ENCODE measurements around the gene TUBA4A. TPM values are rescaled to one million over a fixed set of nuclear protein-coding genes. Genes with fewer than 3 reads are reported as not detected.
"Not testable (repeated sequence)": the region's sequence is repeated elsewhere in the genome, so short reads cannot be mapped to it uniquely, and the experiment has no call there.

The TUBA4A gene
- total RNA-seq, 1 donor from 2014 or later, result 128 TPM

DNA sequence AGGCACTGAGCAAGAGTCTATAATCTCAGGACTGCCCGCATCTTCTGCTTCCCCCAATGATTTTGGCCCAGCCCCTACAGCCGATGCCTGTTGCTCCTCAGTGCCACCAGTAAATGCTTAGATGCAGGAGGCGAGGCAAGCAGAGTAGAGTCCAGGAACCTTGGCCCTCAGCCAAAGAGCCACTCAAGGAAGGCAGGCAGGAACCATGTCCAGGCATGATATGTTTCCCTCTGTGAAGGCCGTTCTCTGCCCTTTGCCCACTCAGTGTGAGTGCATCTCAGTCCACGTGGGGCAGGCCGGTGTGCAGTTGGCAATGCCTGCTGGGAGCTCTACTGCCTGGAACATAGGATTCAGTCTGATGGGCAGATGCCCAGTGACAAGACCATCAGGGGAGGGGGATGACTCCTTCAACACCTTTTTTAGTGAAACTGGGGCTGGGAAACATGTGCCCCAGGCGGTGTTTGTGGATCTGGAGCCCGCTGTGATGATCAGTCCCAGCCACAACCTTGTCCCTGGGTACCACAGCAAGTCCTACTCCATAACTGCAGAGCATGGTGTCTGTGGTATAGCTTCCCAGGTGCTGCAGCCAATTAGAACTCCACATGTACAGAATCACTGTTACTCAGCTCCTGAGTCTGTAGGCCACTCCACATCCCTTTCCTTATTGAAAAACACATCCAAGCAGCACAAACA is 15.8 kb upstream of the TUBA4A start:
- DNase-seq (ENCODE audit: low read depth), result no peak

DNA sequence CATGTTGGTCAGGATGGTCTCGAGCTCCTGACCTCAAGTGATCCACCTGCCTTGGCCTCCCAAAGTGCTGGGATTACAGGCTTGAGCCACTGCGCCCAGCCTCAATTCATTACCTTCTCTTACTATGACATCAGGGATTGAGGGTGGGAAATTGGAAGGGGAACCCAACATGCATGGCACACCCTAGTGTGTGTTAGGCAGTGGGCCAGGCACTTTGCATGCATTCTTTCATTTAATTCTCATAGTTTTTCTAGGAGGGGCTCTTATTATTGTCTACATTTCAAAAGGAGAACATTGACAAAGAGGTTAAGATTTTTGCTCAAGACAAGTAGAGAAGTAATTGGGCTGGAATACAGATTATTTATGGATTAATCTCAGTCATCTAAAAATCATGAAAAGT is 14.6 kb upstream of the TUBA4A start:
- DNase-seq (ENCODE audit: low read depth), result no peak

DNA sequence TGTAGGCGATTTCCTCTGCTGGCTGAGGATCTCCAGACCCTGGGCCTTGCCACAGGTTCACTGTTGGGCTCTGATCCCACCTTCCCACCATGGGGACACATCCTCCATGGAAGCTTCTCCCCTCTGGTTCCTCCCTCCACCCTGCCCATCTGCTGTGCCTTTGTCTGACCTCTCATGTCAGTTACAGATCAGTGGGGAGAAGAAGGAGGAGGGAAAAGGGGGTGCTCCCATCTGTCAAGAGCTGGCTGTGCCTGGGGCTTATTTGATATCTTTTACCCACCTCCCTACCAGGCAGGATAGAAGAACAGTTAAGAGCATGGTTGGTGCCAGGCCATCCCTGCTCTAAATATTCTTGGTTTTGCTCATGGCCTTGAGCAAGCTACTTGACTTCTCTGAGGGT is 13.2 kb upstream of the TUBA4A start:
- no peak for DNase-seq (ENCODE audit: low read depth)

DNA sequence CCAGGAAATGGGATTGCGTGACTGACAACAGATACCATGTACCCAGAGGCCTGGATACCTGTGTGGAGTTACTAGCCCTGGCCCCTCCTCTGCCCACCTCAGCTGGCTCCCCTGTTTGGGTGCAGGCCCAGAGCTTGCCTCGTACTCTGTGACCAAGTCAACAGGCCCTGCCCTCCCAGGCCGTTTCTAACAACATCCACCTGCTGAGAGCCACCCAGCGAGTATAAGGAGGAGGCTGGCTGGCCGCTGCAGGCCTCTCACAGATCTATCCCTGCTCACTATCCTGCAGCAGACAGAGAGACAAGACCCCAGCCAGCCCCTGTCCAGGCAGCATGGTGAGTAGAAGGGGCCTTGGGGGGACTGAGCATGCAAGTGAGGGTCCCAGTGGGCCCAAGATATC is 12.5 kb upstream of the TUBA4A start:
- no peak for DNase-seq (ENCODE audit: low read depth)

DNA sequence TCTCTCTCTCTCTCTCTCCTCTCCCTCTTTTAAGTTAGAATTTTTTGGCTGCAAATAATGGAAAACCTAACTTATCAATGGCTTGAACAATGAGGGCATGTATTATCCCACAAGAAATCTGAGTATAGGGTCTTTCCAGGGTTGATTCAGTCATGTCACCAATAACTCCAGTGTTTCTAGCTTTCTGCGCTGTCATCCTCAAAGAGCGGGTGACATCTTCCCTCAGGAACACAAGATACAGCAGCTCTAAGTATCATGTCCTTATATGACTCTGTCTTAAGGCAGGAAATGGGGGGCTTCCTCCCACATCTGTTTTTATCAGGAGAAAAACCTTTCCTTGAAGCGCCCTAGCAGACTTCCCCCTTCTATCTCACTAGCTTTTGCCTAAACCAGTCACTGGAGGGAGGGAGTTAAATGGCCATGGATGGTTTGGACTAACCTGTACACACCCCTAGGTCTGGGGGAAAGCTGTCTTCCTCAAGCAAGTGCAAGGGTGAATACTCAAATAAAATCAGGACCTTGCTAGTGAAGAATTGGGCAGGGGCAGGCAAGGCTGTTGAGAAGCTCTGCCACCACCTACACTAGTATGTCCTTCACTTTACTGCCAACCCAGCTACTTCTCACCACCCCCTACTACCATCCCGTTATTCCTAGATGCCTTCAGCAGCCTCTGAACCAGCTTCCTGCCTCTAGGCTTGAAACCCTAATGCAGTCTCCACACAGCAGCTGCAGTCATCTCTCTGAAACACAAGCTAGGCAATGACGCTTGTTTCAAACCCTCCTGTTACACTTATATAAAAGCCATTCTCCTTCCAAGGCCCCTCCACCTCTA is 7.5 kb upstream of the TUBA4A start:
- DNase-seq (ENCODE audit: low read depth), result peak; percentile 46

DNA sequence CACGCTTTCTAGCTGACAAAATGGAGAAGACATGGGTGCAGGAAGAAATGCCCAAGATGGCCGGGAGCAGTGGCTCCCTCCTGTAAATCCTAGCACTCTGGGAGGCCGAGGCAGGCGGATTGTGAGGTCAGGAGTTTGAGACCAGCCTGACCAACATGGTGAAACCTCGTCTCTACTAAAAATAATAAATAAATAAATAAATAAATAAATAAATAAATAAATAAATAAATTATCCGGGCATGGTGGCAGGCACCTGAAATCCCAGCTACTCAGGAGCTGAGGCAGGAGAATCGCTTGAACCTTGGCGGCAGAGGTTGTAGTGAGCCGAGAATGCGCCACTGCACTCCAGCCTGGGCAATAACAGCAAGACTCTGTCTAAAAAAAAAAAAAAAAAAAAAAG is 5.2 kb upstream of the TUBA4A start:
- not testable (repeated sequence) for DNase-seq (ENCODE audit: low read depth)

DNA sequence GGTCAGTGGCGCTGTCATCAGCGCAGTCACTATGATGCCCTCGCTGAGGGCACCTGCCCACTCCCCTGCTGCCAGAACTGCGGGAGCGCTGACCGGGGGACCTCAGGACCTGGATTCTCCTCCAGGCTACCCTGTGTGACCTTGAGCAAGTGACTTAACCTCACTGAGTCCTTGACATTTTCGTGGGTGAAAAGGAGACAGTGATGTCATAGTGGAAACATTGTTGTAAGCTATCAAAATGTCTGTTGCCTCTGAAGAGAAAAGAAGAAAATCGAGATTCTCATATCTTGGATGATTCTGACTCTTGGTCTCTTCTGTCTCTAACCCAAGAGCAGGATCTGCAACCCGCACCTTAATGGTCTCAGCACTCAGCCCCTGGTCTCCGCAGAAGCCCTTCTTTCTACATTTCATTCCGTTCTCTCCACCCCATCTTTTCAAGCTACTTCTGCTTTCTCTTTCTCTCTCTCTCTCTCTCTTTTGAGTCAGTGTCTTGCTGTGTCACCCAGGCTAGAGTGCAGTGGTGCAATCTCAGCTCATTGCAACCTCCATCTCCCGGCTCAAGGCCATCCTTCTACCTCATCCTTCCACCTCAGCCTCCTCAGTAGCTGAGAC is 978 bp upstream of the TUBA4A start:
- DNase-seq (ENCODE audit: low read depth), result no peak

DNA sequence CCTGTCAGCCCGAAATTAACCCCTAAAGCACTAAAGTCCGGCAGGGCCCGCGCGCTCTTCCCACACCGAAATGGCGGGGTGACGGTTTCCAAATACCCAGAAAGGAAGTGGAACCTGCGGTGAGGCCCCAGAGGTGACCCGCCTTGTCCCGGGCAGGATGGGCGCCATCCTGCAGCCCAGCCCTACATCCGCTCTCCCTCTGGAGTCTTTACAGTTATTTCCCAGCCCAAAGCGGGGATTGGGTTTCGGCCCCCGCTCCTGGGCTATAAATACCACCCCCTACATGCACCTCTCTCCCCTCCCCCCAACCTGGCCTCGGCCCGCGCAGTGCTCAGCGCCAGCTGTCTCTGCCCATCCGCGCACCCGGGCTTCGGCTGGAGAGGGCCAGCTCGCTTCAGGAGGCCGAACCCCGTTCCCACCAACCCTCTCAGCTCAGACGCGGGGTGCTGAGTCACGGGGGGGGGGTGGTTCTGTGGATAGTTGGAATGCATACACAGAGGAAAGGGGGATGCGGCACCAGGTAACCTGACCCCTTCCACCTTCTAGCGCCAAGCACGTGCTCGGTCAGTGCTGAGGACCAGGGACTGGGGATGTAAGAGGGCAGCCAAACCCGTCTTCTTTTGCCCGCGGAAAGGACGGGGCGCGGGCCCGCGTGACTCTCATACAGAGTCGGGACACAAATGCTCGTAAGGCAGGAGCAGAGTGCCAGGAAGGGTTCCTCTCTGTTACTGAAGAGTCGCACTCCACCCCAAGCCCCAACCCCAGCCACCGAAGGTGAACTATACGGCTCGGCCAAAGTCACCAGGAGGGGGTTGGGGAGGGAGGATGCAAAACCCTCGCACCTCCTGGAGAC is 592 bp downstream of the TUBA4A start, which contains the start of gene TUBA4B:
Gene TUBA4B, plus strand, starts transcription at position 344 of the 853 bp plus-strand sequence. Its CDS starts 165 bp downstream, at position 509.
- peak; percentile 90 for DNase-seq (ENCODE audit: low read depth)

DNA sequence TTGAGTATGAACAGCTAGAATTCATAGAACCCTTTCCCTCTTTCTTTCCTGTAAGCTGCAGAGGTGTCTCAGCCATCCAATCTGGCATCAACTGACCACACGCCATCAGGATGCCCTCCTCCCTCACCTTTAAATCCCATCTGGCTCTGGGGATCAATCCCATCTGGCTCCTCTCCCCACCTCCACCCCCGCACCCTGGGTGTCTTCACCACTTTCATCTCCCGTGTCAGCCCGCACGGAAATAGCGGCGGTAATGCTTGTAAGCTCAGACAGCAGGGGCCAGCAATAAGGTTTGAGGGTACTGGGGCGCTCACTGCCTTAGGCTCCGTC is 1.2 kb downstream of the TUBA4A start:
- no peak for DNase-seq (ENCODE audit: low read depth)

DNA sequence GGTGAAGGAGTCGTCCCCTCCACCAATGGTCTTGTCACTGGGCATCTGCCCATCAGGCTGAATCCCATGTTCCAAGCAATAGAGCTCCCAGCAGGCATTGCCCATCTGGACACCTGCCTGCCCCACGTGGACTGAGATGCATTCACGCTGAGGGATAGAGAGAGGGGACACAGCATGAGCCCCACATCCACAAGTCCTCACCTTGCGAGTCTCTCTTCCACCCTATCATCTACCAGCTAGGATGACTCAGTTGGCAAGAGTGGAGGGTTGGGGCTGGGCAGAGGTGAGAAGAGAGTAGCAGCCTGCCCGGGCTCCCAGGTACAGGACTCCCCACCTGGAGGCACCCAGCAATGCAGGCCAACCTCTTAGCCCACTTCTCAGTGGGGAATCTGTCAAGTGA is 1.6 kb downstream of the TUBA4A start:
- DNase-seq (ENCODE audit: low read depth), result no peak

DNA sequence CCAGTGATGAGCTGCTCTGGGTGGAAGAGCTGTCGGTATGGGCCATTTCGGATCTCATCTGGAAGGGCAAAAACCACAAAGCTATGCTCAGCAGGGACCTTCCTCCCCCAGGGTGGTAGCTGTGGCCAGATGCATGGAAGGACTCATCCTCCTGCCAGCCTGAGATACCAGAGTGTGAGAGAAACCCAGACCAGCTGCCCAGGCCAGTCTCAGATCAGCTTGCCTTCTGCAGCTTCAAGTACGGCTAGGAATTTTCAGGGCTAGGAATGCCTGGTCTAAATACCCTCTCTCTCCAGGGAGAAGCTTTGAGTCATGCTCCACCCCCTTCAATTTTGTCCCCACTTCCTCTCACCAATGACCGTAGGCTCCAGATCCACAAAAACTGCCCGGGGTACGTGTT is 2.1 kb downstream of the TUBA4A start:
- DNase-seq (ENCODE audit: low read depth), result peak; percentile 97

DNA sequence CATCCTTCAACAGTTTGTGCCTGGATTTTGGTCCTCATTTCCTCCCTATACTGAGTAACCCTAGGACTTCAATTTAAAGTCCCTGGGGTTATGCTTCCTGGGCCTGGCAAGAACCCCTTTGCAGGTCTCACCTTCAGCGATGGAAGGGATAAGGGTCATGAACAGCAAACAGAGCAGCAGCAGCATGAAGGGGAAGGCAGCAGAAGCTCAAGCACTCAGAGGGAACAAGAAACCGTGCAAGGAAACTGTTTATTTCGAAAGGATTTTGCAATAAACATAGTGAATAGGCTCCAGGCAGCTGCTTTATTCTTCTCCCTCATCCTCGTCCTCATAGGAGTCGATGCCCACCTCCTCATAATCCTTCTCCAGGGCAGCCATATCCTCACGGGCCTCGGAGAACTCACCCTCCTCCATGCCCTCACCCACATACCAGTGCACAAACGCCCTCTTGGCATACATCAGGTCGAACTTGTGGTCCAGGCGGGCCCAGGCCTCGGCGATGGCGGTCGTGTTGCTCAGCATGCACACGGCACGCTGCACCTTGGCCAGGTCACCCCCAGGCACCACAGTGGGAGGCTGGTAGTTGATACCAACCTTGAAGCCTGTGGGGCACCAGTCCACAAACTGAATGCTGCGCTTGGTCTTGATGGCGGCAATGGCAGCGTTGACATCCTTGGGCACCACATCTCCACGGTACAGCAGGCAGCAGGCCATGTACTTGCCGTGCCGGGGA is 3.5 kb downstream of the TUBA4A start:
- DNase-seq (ENCODE audit: low read depth), result no peak

DNA sequence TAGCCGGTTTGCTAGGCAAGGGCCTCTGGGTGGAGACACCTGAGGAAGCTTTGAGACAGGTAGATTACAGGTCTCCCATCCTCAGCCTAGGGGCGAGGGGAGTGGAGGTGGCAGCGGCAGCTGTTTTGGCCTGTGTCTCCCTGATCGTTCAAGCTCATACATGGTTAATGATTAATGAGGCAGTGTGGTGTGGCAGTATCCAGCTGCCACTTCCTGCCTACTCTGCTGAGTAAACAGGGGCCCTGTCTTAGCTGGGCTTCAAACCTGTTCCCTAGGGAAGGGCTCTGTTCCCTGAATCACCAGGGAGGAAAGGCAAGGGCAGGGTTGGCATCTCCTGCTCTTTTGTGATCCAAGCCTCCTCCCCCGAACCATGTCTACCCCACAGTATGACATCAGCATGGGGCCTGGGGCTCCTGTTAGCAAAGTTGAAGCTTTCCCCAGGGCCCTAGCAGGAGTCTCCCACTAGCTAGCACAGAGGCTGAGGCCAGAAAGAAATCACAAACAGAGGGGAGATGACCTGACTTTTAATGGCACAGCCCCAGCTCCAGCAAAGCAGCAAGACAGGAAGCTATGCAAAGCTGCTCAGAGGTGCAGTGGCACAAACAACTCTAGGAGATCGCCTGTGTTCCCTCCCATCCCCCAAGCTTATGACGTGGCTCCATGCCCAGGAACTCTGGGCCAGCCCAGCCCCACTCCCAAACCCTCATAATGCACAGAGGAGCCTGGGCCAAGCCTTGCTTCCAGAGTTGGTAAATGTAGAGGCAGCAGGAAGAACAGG is 4.3 kb downstream of the TUBA4A start:
- DNase-seq (ENCODE audit: low read depth), result peak; percentile 89

DNA sequence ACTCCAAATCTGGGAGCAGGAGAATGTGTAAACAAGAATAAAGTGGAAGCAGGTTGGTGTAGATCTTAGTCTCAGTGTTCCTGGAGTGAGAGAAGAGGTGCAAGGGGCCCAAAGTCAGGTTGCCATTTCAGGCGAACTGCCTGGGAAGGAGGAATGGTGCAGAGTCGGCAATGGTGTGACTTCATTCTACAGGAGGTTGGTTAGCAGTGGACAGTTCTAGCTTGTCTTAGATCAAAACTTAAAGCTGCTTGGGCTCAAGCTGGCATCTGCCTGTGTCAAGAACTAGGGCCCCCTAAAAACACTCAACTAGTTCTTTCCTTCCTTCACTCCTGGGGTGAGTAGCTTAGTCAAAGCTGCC is 4.9 kb downstream of the TUBA4A start:
- no peak for DNase-seq (ENCODE audit: low read depth)

DNA sequence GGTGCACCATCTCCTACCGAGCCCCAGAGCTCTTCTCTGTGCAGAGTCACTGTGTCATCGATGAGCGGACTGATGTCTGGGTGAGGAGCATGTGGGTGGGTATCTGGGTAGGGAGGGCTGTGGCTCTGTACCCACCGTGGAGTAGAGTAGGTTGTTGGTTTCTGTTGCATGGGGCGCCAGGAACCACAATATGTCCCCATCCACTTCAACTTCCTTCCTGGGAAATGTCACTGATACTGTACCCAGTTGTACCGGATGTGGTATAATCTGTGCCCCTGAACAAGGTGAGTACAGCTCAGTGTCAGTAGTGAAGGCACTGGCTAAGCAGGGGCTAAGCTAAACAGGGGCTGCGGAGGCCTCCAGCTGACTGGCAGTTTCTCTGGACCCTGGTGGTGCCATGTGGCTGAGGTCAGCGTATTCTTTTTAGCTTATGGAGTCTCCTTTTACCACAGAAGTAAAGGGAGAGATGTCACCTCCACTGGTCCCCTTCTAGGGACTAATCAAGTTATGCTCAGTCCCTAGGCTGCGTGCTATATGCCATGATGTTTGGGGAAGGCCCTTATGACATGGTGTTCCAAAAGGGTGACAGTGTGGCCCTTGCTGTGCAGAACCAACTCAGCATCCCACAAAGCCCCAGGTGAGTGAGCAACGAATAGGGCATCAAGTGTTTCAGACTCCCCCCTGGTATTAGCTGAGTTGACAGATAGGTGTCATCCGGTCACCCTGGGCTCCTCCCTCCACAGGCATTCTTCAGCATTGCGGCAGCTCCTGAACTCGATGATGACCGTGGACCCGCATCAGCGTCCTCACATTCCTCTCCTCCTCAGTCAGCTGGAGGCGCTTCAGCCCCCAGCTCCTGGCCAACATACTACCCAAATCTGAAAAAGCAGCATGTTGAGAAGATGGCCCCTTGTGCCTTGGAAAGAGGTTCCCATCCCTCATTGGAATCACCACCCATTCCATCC is 5.8 kb downstream of the TUBA4A start:
- DNase-seq (ENCODE audit: low read depth), result no peak

DNA sequence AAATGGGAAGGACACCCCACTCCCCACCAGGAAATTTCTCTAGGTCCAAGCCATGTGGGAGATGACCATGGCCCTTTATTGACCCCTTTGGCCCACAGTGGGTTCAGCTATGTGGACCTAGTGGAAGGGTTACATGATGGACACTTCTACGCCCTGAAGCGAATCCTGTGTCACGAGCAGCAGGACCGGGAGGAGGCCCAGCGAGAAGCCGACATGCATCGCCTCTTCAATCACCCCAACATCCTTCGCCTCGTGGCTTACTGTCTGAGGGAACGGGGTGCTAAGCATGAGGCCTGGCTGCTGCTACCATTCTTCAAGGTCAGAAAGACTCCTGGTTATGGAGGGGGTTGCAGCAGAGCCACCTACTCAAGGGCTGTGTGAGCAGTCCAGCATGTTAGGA is 7.2 kb downstream of the TUBA4A start:
- DNase-seq (ENCODE audit: low read depth), result no peak

DNA sequence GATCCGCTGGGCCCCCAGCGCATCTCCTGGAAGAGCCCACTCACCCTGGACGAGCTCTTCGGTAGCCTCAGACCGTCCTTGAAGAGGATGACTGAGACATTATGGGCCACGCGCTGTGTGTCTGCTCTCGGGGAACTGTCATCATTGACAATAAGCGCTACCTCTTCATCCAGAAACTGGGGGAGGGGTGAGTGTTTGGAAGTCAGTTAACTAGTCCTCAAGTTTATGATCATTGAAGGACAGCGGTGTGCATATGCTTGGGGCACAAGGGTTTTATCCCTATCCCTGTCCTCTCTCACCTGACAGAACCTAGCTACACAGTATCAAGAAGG is 7.9 kb downstream of the TUBA4A start:
- DNase-seq (ENCODE audit: low read depth), result no peak

DNA sequence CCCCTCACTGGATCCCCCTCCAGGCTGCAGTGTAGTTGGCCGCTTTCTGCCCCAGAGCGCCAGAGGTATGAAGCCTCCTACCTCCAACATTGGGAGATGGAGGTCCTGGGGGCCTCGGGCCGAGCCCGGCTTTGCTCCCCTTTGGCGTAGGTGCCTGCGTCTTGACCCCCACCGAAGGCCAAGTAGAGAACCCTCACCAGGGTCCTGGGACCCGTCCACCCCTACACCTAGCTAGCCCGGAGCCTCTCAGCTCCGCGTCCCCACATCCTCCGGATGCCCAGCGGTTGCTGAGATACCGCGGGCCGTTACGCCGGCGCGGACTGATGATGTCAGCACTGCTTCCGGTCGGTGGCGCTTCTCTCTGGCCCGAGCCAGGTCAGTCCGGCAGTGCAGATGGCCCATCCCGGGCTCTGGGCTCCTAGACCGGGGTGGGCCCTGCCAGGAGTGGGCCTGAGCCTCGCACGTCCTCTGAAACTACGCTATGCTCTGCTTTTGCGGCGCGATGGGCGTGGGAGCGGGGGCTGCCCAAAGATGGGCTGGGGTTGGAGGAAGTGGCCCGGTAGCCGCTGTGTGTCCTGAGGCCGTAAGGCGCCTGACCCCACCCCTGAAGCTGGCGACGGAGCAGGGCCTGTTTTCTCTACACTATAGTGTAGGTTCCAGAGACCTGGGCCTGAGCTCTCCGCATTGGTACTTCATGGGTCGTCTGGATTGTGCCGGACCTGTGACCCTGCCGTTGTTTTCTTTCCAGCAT is 8.4 kb downstream of the TUBA4A start, which contains the start of the genes GLB1L and STK16:
Gene GLB1L, minus strand, starts transcription at position 297 of the 751 bp plus-strand sequence. CDS start 1,871 bp downstream, outside the sequence.
Gene STK16, plus strand, starts transcription at position 332 of the 751 bp plus-strand sequence. CDS start 521 bp downstream, outside the sequence.
- DNase-seq (ENCODE audit: low read depth), result peak; percentile 95

Data from myocyte (in vitro differentiated cells).